Measurements from ENCODE around the gene CARMIL3.
A peak's percentile ranks its signal among the peaks of the same experiment; 100 is the strongest.
"Not testable (repeated sequence)": the region's sequence is repeated elsewhere in the genome, so short reads cannot be mapped to it uniquely, and the experiment has no call there.

The CARMIL3 gene, protein sequence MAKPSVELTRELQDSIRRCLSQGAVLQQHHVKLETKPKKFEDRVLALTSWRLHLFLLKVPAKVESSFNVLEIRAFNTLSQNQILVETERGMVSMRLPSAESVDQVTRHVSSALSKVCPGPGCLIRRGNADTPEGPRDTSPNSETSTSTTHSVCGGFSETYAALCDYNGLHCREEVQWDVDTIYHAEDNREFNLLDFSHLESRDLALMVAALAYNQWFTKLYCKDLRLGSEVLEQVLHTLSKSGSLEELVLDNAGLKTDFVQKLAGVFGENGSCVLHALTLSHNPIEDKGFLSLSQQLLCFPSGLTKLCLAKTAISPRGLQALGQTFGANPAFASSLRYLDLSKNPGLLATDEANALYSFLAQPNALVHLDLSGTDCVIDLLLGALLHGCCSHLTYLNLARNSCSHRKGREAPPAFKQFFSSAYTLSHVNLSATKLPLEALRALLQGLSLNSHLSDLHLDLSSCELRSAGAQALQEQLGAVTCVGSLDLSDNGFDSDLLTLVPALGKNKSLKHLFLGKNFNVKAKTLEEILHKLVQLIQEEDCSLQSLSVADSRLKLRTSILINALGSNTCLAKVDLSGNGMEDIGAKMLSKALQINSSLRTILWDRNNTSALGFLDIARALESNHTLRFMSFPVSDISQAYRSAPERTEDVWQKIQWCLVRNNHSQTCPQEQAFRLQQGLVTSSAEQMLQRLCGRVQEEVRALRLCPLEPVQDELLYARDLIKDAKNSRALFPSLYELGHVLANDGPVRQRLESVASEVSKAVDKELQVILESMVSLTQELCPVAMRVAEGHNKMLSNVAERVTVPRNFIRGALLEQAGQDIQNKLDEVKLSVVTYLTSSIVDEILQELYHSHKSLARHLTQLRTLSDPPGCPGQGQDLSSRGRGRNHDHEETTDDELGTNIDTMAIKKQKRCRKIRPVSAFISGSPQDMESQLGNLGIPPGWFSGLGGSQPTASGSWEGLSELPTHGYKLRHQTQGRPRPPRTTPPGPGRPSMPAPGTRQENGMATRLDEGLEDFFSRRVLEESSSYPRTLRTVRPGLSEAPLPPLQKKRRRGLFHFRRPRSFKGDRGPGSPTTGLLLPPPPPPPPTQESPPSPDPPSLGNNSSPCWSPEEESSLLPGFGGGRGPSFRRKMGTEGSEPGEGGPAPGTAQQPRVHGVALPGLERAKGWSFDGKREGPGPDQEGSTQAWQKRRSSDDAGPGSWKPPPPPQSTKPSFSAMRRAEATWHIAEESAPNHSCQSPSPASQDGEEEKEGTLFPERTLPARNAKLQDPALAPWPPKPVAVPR (N-terminal part only)

DNA sequence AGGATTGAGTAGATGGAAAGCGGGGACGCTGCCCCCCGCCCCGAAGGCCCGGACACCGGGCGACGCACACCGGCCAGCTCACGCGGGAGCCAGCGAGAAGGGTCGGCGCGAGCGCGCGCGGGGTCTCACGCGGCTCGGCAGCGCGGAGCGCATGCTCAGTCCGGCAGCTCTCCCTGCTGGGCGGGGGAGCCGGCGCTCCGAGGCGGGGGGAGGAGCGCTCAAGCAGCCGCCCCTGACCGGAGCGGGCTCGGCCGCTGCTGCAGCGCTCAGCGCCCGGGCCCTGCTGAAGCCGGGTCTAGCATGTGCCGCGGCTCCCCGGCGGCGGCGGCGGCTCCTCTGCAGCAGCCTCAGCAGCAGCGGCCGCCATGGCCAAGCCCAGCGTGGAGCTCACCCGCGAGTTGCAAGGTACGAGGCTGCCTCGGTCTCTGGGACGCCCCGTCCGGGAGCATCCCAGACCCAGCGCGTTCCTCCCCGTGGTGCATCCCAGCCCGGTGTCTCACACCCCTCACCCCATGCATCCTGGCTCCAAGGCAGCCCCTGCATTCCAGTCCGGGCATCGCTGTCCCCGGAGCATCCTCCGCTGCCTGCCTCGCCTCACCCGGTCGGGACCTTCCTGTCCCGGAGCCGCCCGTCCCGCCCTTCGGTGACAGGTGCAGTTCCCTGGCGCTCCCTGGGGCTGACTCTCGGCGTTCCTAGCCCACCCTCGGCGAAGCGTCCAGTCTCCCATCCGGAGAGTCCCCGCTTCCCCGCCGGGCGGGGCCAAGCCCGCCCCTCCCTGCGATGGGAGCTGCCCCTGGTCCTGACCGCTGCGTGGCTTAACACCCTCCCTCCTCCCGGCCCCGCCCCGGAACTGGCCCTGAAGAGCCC, at the start of gene CARMIL3:
TSS of gene CARMIL3 (plus strand) at position 221 of the 867 bp plus-strand sequence. CDS start at position 366, 145 bp downstream.
- peak within 1 kb of the TSS; percentile 79 for H3K4me3 ChIP-seq (ENCODE audit: low read depth, low read length)

DNA sequence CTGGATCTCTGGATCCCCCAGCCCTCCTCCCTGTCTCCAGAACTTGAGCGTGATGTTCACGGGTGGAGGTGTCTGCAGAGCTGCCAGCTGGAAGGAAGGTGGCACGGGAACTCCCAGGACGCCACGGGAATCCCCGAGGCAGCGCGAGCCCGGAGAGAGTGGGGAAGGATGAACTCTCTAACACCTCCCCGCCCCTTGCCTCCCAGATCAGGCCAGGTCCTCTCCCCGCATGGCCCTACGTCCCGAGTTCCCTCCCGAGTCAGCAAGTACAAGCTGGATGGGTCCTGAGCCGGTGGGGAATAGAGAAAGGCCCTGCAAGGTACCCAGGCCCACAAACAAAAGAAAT, 45.4 kb upstream of the CARMIL3 start:
- not testable (repeated sequence) for H3K4me3 ChIP-seq (ENCODE audit: low read depth, low read length)

DNA sequence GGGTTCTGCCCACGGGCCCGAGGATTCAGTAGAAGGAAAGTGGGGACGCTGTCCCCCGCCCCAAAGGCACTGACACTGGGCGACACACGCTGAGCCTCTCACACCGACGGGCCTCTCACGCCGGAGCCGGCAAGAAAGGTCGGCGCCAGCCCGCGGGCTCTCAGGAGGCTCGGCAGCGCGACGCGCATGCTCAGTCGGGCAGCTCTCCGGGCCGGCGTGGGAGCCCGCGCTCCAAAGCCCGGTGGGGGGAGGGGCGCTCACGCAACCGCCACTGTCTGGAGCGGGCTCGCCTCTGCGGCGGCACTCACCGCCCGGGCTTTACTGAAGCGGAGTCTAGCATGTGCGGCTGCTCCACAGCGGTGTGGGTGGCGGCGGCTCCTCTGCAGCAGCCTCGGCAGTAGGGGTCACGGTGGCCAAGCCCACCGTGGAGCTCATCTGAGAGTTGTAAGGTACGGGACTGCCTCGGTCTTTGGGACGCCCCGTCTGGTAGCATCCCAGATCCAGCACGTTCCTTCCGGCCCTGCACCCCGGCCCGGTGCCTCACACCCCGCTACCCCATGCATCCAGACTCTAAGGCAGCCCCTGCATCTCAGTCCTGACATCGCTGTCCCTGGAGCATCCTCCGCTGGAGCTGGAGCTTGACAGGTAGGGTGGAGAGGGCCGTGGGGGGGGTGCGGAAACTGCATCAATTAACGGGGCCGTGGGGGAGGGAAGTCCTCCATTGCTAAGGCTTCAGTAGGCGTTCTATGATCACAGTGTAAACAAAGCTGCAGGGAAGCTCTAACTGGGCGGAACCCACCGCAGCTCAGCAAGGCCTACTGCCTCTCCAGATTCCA, 44.8 kb upstream of the CARMIL3 start:
- peak overlapping the region; percentile 4 for H3K4me3 ChIP-seq (ENCODE audit: low read depth, low read length)

DNA sequence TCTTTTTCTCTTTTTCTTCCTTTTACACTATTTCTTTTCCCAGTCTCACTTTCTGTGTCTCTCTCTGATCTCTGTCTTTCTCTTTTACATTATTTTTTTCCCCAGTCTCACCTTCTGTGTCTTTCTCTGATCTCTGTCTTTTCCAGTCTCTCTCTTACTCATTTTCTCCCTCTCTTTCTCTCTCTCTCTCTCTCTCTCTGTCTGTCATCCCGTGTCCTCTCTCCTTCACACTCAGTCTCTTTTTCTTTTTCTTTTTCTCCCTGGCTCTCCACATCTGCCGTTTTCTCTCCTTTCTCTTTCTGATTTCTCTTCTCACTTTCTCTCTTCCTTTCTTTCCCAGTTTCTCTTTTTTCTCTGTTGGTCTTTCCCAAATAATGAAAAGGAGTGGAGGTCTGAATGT, 40.8 kb upstream of the CARMIL3 start:
- no peak overlapping the region for H3K4me3 ChIP-seq (ENCODE audit: low read depth, low read length)

DNA sequence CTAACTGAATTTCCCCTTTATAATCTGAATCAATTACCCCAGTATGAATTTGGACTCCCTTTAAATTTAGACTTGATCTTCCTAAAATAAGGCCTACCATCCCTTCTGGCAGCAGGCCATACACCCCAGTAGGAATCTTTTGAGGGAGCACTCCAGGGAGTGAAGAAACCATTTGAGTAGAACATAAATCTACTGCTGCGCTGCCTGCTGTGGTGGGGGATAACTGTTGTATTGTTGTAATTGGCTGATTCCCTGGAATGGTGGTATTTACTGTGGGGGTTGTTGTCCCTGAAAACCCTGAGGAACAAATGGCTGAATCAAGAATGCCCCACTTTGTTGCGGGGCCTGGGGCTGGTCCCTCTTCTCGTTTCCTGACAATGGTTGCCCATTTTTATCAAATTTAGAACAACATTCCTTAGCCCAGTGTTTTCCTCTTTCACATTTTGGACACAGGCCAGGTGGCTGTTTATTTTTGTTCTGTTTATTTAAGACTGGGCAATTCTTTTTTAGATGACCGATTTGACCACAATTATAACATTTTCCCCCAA, 39.0 kb upstream of the CARMIL3 start:
- not testable (repeated sequence) for H3K4me3 ChIP-seq (ENCODE audit: low read depth, low read length)

DNA sequence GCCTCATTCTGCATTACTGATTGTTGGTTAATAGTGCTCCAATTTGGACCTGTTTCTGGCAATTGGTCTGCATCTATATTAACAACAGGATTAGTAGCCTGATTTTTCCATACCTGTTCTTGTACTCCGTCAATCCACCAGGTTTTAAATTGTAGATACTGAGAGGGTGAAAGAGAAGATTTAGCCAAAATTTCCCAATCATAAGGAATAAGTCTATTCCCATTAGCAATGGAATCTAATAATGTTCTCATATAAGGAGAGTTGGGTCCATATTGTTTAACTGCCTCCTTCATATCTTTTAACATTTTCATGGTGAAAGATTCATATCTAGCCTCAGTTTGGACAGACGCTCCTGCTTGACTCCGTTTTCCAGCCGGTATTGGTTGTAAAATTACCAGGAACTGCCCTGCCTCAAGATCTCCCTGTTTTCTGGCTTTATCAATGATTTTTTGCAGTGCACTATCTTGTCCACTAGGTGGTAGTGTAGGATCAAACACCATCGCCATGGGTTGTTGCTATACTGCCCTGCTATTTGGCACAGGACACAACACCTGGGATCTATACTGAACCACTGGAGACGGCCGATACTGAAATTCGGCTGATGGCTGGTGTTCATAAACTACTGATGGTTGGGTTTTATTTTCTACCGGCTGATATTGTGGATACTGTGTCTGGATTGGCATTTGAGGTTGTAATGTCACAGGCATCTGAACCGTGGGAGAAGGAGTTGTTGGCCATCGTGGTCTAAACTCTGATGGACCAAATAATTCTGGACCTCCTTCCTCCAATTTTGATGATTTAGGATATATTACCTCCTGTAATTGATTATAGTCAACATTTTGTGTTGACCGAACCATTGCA, 37.9 kb upstream of the CARMIL3 start:
- no peak overlapping the region for H3K4me3 ChIP-seq (ENCODE audit: low read depth, low read length)

DNA sequence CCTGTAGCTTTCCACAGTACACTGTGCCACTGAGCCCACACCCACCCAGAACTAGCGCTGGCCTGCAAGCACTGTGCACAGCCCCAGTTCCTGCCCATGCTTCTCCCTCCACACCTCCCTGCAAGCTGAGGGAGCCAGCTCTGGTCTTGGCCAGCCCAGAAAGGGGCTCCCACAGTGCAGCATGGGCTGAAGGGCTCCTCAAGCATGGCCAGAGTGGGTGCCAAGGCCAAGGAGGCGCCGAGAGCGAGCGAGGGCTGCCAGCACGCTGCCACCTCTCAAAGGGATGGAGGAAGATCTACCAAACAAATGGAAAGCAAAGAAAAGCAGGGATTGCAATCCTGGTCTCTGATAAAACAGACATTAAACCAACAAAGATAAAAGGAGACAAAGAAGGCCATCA, 36.1 kb upstream of the CARMIL3 start:
- H3K4me3 ChIP-seq (ENCODE audit: low read depth, low read length) = not testable (repeated sequence)

DNA sequence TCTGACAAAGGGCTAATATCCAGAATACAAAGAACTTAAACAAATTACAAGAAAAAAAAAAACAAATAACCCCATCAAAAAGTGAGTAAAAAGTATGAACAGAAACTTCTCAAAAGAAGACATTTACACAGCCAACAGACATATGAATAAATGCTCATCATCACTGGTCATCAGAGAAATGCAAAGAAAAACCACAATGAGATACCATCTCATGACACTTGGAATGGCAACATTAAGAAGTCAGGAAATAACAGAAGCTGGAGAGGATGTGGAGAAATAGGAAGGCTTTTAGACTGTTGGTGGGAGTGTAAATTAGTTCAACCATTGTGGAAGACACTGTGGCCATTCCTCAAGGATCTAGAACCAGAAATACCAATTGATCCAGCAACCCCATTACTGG, 32.8 kb upstream of the CARMIL3 start:
- H3K4me3 ChIP-seq (ENCODE audit: low read depth, low read length) = not testable (repeated sequence)

DNA sequence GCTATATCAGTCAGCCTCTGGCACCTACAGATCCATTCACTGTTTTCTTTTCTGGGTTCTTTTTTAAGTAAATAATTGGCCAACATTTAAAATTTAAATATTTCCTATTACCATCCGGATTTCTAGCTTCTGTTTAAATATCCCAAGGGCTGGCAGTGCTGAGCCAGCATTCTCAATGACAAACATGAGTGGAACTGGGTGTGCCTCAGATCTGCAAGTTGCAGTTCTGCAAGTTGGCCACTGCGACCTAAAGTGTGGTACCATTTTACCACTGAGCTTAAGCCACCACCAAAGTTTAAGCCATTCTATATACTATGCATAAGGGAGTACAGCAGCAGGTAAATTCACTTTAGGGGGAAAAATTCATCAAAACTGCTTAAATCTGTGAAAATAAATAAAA, 31.9 kb upstream of the CARMIL3 start:
- not testable (repeated sequence) for H3K4me3 ChIP-seq (ENCODE audit: low read depth, low read length)

DNA sequence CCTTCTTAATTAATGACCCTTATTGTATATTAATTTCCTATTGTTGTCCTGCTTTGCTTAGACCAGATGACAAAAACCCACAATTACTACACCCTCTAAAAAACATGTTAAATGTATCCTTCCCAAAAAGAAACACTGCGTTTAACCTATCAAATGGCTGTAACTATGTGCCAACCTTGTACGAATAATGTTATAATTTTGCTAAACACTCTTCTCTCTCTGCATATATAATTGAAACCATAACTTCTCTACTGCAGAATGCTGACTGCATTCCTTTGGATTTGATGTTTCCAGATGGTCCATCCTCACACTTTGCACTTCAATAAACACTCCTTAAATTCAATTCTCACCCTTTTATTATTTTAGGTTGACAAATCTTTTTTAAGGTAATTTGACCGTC, 31.3 kb upstream of the CARMIL3 start:
- H3K4me3 ChIP-seq (ENCODE audit: low read depth, low read length) = not testable (repeated sequence)

DNA sequence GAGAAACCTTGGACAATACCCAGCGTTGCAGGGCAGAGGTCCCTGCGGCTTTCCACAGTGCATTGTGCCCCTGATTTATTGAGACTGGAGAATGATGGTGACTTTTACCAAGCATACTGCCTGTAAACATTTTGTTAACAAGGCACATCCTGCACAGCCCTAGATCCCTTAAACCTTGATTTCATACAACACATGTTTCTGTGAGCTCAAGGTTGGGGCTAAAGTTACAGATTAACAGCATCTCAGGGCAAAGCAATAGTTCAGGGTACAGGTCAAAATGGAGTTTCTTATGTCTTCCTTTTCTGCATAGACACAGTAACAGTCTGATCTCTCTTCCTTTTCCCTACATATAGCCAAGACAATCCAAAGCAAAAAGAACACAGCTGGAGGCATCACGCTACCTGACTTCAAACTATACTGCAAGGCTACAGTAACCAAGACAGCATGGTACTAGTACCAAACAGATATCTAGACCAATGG, 26.8 kb upstream of the CARMIL3 start:
- H3K4me3 ChIP-seq (ENCODE audit: low read depth, low read length) = not testable (repeated sequence)

DNA sequence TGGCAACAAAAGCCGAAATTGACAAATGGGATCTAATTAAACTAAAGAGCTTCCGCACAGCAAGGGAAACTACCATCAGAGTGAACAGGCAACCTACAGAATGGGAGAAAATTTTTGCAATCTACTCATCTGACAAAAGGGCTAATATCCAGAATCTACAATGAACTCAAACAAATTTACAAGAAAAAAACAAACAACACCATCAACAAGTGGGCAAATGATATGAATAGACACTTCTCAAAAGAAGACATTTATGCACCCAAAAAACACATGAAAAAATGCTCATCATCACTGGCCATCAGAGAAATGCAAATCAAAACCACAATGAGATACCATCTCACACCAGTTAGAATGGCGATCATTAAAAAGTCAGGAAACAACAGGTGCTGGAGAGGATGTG, 22.1 kb upstream of the CARMIL3 start:
- H3K4me3 ChIP-seq (ENCODE audit: low read depth, low read length) = not testable (repeated sequence)

DNA sequence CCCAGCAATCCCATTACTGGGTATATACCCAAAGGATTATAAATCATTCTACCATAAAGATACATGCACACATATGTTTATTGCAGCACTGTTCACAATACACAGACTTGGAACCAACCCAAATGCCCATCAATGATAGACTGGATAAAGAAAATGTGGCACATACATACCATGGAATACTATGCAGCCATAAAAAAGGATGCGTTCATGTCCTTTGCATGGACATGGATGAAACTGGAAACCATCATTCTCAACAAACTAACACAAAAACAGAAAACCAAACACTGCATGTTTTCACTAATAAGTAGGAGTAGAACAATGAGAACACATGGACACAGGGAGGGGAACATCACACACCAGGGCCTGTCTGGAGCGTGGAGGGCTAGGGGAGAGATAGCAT, 20.5 kb upstream of the CARMIL3 start:
- not testable (repeated sequence) for H3K4me3 ChIP-seq (ENCODE audit: low read depth, low read length)

DNA sequence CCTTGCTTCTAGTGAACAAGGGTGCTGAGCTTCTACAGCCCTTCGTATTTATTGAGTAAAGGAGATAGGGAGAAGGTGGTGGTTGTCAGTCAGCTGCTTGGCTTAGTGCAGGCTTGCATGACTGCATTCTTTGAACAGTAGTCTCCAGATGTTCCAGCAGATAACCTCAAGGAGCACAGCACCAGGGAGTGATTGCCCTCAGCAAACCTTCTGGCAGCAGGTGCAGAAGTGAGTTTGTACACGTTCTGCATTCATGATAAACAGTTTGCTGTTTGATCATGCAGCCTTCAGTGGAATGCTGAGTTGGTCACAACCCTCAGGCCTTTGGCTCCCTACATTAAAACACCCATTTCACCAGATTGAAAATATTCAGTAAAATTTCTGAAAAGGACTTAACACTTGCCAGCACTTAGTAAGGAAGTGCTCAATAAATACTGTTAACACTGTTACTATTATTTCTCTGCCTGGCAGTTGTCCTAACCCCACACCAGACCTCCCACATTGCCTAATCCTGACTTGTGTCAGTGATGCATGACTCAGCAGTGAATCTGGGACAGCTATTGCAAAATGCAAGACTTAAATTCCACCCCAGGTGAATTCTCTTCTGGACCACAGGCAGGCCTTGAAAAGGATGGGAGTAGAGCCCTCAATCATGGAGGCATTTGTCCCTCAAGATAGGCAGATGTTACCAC, 18.9 kb upstream of the CARMIL3 start:
- no peak overlapping the region for H3K4me3 ChIP-seq (ENCODE audit: low read depth, low read length)

DNA sequence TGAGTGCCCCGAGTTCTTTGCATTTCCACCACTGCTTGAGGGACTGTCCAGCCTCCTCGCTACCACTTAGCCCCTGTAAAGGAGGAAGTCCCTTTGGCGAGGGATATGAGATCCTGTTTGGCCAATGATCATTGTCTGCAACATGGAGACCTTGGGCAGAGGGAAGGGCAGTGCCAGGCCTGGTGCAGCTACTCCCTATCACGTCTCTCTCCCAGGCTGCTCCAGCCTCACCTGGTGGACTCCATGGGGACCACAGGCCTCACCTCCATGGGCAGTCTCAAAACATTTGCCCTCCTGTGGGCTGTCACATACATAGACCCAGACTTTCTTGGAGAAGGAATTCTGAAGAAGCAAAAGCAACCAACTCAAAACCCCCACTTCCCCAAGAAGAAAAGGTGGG, 16.0 kb upstream of the CARMIL3 start:
- H3K4me3 ChIP-seq (ENCODE audit: low read depth, low read length) = peak overlapping the region; percentile 41

DNA sequence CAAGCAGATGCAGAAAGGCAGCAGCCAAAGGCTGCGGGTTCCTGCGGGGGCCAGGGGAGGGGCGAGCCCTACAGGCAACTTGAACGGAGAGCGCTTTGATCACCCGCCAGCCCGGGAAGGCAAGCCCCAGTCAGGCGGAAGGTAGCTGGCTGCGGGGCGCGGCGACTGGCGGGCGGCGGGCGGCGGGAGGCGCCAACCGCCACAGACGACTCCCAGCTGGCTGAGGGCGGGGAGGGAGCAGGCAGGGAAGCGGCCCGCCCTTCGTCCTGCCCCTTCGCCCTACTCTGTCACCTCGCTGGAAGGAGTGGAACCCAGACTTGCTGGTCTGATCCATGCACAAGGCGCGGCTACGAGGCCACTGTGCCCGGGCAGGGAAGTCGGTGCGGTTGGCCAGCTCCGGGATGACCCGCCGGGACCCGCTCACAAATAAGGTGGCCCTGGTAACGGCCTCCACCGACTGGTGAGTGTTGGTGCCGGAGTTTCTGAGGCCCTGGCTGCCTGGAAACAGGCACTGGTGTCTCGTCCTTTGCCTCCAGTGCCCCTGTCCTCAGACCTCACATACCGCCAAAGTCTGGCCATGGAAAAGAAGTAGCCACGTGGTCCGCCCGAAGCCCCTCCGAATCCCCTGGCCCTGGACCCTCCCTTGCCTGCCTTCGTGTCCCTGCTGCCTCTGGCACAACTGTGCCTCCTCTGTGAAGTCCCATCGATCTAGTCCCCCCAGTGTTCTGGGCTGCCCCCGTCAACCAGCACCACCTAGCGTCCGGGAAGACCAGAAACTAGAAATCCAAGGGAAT, 15.4 kb upstream of the CARMIL3 start:
- peak overlapping the region; percentile 41 for H3K4me3 ChIP-seq (ENCODE audit: low read depth, low read length)

Measured in iPS-11a (cell line).